Osteoblast (primary cell): Measurements from ENCODE around the gene GDF15. TPM values are rescaled to one million over a fixed set of nuclear protein-coding genes. Genes with fewer than 3 reads are reported as not detected.

ENCODE experiments used
- DNase-seq: peaks from one replicate; pipeline ENCODE4 v3.0.0; 2011; ENCODE audit warnings: low spot score, mixed read lengths; ENCODE audit not compliant: insufficient read length; ENCODE audit errors: missing footprints
- H2AFZ ChIP-seq: 2 replicates; pipeline ENCODE4 v1.6.0; 2011; ENCODE audit warnings: mild to moderate bottlenecking, low read length
- H3K27ac ChIP-seq: 2 replicates; pipeline ENCODE4 v1.5.1; 2011; ENCODE audit warnings: mild to moderate bottlenecking, low read depth, low read length, moderate library complexity
- H3K27me3 ChIP-seq: 2 replicates; pipeline ENCODE4 v1.6.0; 2012; ENCODE audit warnings: mild to moderate bottlenecking, control low read depth, inconsistent platforms, low read length, moderate library complexity; ENCODE audit not compliant: insufficient read depth
- H3K36me3 ChIP-seq: 2 replicates; pipeline ENCODE4 v1.5.1; 2011; ENCODE audit warnings: mild to moderate bottlenecking, low read length, control low read depth, moderate library complexity; ENCODE audit not compliant: insufficient read depth
- H3K4me1 ChIP-seq: 2 replicates; pipeline ENCODE4 v1.5.1; 2011; ENCODE audit warnings: mild to moderate bottlenecking, low read length, control low read depth, moderate library complexity; ENCODE audit not compliant: insufficient read depth
- H3K4me2 ChIP-seq: 2 replicates; pipeline ENCODE4 v1.6.0; 2011; ENCODE audit warnings: mild to moderate bottlenecking, low read length; ENCODE audit not compliant: insufficient read depth
- H3K4me3 ChIP-seq: fragments of 200-600 bp; sonication (generic); 3 replicates; pipeline ENCODE4 v1.5.1; 2012; ENCODE audit warnings: mild to moderate bottlenecking, low read length, inconsistent platforms; ENCODE audit not compliant: insufficient read depth
- H3K79me2 ChIP-seq: 2 replicates; pipeline ENCODE4 v1.6.0; 2012; ENCODE audit warnings: mild to moderate bottlenecking, low read length, control low read depth, inconsistent platforms; ENCODE audit not compliant: insufficient read depth
- H3K9me3 ChIP-seq: 2 replicates; pipeline ENCODE4 v1.5.1; 2011; ENCODE audit warnings: low read depth, low read length, control low read depth
- H4K20me1 ChIP-seq: 2 replicates; pipeline ENCODE4 v1.6.0; 2012; ENCODE audit warnings: mild to moderate bottlenecking, low read length, control low read depth; ENCODE audit not compliant: insufficient read depth
- CTCF ChIP-seq: IDR thresholded peaks from 2 replicates; pipeline ENCODE4 v1.5.1; 2011; ENCODE audit warnings: mild to moderate bottlenecking, low read depth, low read length, moderate library complexity; ENCODE audit errors: extremely low read depth
- total RNA-seq: library from RNA; depleted of rRNA; stranded (reverse); fragments of >200 nt; gene quantifications from 2 replicates; pipeline ENCODE4 v1.2.3, GENCODE V29; 2012

Gene GDF15
- total RNA-seq, 1 donor: 74.2 TPM

DNA sequence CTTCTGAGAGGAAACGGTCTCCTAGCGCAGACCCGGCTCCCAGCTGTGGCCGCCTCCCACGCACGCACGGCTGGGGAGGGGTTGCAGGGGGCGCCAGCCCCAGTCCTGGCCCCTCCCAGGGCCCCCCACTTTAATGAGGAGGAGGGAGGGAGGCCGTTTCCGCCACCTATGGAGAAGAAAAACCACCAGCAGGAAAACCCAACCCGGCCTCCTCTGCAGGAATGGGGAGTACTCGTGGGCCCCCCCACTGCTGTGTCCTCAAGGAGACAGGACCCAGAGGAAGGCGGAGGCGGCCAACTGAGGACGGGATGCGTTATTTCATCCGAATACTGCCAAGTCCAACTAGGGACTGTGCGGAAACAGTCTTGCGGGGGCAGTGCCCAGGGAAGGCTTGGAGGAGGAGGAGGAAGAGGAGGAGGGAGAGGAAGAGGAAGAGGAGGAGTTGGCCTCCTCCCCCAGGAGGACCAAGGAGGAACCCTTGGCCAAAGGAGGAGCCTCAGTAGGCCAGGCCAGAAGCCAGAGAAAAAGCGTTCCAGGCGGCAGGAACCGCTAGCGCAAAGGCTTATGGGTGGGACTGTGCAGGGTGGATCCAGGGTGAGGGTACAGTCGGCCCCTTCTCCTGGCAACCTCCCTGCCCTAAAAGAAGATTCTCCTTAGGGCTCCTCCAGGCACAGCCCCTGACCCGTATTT lies 29.4 kb downstream of the GDF15 start:
- H3K4me3 ChIP-seq: peak overlapping the region; percentile 65
- H3K27me3 ChIP-seq: no peaks in the 10 kb centered on the region
- H4K20me1 ChIP-seq: peaks cover 3% of the 10 kb centered on the region
- no peak for TF ChIP-seq CTCF
- peaks cover 51% of the 10 kb centered on the region for H3K4me1 ChIP-seq
- peak overlapping the region; percentile 81 for H3K4me2 ChIP-seq
- no peaks in the 10 kb centered on the region for H3K36me3 ChIP-seq
- H3K9me3 ChIP-seq: no peaks in the 10 kb centered on the region
- DNase-seq: peak; percentile 94
- peaks cover 14% of the 10 kb centered on the region for H3K79me2 ChIP-seq
- peak overlapping the region; percentile 84 for H3K27ac ChIP-seq
- peak overlapping the region; percentile 87 for H2AFZ ChIP-seq

- Histone ChIP-seq H3K36me3 (no peaks in the 10 kb centered on the region), H3K27me3 (no peaks in the 10 kb centered on the region), H3K4me3 (peak overlapping the region; percentile 70), H3K79me2 (peaks cover 29% of the 10 kb centered on the region), H2AFZ (peak overlapping the region; percentile 77), H3K9me3 (no peaks in the 10 kb centered on the region), H3K4me1 (peaks cover 57% of the 10 kb centered on the region), H3K27ac (peak overlapping the region; percentile 84), H4K20me1 (peaks cover 15% of the 10 kb centered on the region), H3K4me2 (peak overlapping the region; percentile 85)
- TF ChIP-seq CTCF: no peak
- DNase-seq: peak; percentile 99
Observed at GRCh38 chr19:18416778-18417249, 30.9 kb downstream of the GDF15 start.

DNA sequence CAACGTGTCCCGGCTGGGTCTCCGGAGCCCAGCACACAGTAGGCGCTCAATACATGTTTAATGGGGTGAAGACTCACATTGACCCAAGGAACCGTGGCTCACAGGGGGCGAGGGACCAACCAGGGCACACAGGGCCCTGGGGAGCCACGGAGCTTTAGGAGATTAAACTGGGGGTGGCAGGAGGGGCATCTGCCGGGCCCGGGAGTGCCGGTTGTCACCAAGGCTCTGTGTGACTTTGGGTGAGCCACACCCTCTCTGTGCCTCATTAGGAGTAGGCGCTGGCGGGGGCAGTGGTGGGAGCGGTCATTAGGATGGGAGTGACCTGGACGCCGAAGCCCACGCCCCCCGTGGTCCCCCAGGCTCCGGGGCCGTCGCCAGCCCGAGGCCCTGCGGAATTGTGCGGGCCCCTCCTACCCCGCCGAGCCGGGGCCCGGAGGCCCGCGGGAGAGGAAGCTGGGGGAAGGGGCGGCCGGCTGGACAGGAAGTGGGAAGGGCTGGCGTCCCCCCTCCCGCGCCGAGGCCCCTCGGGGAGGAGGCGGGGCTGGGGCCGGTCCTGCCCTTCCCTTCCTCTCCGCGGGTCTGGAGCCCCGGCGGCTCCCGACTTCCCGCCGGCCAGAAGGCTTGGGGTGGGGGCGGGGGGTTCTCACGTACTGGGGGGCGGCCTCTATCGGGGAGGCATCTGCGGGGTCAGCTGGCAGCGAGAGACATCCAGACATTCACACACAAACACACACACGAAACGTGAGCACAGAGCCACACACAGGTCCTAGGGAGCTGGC lies 31.5 kb downstream of the GDF15 start:
- H3K4me1 ChIP-seq: peaks cover 57% of the 10 kb centered on the region
- TF ChIP-seq CTCF: no peak
- H3K36me3 ChIP-seq: no peaks in the 10 kb centered on the region
- peak overlapping the region; percentile 85 for H3K4me2 ChIP-seq
- peaks cover 35% of the 10 kb centered on the region for H3K79me2 ChIP-seq
- H3K9me3 ChIP-seq: no peaks in the 10 kb centered on the region
- H3K27me3 ChIP-seq: no peaks in the 10 kb centered on the region
- peak overlapping the region; percentile 70 for H3K4me3 ChIP-seq
- H2AFZ ChIP-seq: peak overlapping the region; percentile 77
- peak overlapping the region; percentile 84 for H3K27ac ChIP-seq
- peaks cover 21% of the 10 kb centered on the region for H4K20me1 ChIP-seq
- peak; percentile 98 for DNase-seq

DNA sequence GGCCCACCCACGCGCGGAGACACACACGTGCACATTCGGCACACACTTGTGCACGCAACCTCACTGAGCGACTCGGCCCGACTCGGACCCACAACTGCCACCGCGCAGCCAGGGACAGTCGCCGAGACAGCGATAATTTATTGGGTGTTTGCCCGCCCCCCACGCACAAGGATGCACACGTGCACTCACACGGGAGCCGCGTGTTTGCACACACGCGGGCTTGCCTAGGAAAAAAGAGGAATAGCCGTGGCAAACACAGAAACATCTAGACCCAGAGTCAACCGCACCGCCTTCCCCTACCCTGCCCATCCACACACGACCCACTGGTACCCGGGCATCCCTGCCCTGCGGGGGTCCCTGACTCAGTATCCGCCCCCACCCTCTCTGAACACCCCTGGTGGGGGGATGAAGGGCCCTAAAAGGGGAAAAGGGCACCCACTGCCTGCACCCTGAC lies 32.1 kb downstream of the GDF15 start:
- DNase-seq: peak; percentile 86
- no peak for TF ChIP-seq CTCF
- Histone ChIP-seq H3K4me3 (peak overlapping the region; percentile 48), H3K27me3 (no peaks in the 10 kb centered on the region), H3K9me3 (no peaks in the 10 kb centered on the region), H3K79me2 (peaks cover 41% of the 10 kb centered on the region), H3K4me1 (peaks cover 57% of the 10 kb centered on the region), H2AFZ (no peak overlapping the region), H3K4me2 (peak overlapping the region; percentile 85), H4K20me1 (peaks cover 27% of the 10 kb centered on the region), H3K27ac (peak overlapping the region; percentile 69), H3K36me3 (no peaks in the 10 kb centered on the region)
